H9 (cell line): ENCODE data around the gene ATRNL1. TPM values are rescaled to one million over a fixed set of nuclear protein-coding genes. Genes with fewer than 3 reads are reported as not detected.

ENCODE experiments used
- DNase-seq: peaks from one replicate; pipeline ENCODE4 v3.0.0-alpha.2; 2017
- H2AFZ ChIP-seq: one replicate; pipeline ENCODE4 v1.6.1; 2013; ENCODE audit warnings: mild to moderate bottlenecking, low read length, control low read depth, moderate library complexity
- H2AK5ac ChIP-seq: 2 replicates; pipeline ENCODE4 v1.6.1; 2013; ENCODE audit warnings: low read length, control low read depth, mixed read lengths; ENCODE audit not compliant: insufficient read length
- H2BK120ac ChIP-seq: one replicate; pipeline ENCODE4 v1.6.1; 2013; ENCODE audit warnings: low read depth, mild to moderate bottlenecking, low read length, control low read depth, inconsistent platforms; ENCODE audit not compliant: poor library complexity, severe bottlenecking
- H2BK12ac ChIP-seq: 2 replicates; pipeline ENCODE4 v1.6.1; 2013; ENCODE audit warnings: low read length, control low read depth, mixed read lengths, low read depth; ENCODE audit not compliant: insufficient read length
- H2BK15ac ChIP-seq: 2 replicates; pipeline ENCODE4 v1.6.1; 2013; ENCODE audit warnings: low read depth, low read length, control low read depth
- H2BK20ac ChIP-seq: one replicate; pipeline ENCODE4 v1.6.1; 2013; ENCODE audit warnings: low read depth, mild to moderate bottlenecking, low read length, control low read depth, inconsistent platforms; ENCODE audit not compliant: poor library complexity, severe bottlenecking
- H2BK5ac ChIP-seq: 2 replicates; pipeline ENCODE4 v1.6.1; 2013; ENCODE audit warnings: low read length, control low read depth, mixed read lengths; ENCODE audit not compliant: insufficient read length
- H3K14ac ChIP-seq: 2 replicates; pipeline ENCODE4 v1.6.1; 2013; ENCODE audit warnings: low read length, control low read depth; ENCODE audit not compliant: insufficient read depth
- H3K18ac ChIP-seq: 2 replicates; pipeline ENCODE4 v1.6.1; 2013; ENCODE audit warnings: low read depth, mild to moderate bottlenecking, mixed read lengths, low read length, control low read depth; ENCODE audit not compliant: insufficient read length
- H3K23ac ChIP-seq: 2 replicates; pipeline ENCODE4 v1.6.1; 2013; ENCODE audit warnings: low read length, control low read depth, mixed read lengths, low read depth; ENCODE audit not compliant: insufficient read length
- H3K23me2 ChIP-seq: 2 replicates; pipeline ENCODE4 v1.6.1; 2013; ENCODE audit warnings: low read depth, mild to moderate bottlenecking, mixed read lengths, low read length, control low read depth; ENCODE audit not compliant: insufficient read length, poor library complexity, severe bottlenecking
- H3K27ac ChIP-seq: 2 replicates; pipeline ENCODE4 v1.5.1; 2013; ENCODE audit warnings: low read length, control low read depth, mixed read lengths, low read depth; ENCODE audit not compliant: insufficient read length
- H3K27me3 ChIP-seq: 2 replicates; pipeline ENCODE4 v1.6.1; 2013; ENCODE audit warnings: low read length, control low read depth, inconsistent platforms; ENCODE audit not compliant: insufficient read depth
- H3K4ac ChIP-seq: 2 replicates; pipeline ENCODE4 v1.6.1; 2013; ENCODE audit warnings: low read depth, mild to moderate bottlenecking, control low read depth, inconsistent platforms, low read length, moderate library complexity
- H3K4me1 ChIP-seq: 2 replicates; pipeline ENCODE4 v1.6.1; 2013; ENCODE audit warnings: low read length, control low read depth, inconsistent platforms; ENCODE audit not compliant: insufficient read depth
- H3K4me2 ChIP-seq: 2 replicates; pipeline ENCODE4 v1.6.1; 2013; ENCODE audit warnings: low read length, control low read depth, mixed read lengths; ENCODE audit not compliant: insufficient read length, insufficient read depth
- H3K56ac ChIP-seq: 2 replicates; pipeline ENCODE4 v1.6.1; 2013; ENCODE audit warnings: low read depth, mild to moderate bottlenecking, mixed read lengths, low read length, control low read depth; ENCODE audit not compliant: insufficient read length
- H3K79me1 ChIP-seq: 2 replicates; pipeline ENCODE4 v1.6.1; 2013; ENCODE audit warnings: low read depth, mild to moderate bottlenecking, moderate library complexity, low read length, control low read depth, inconsistent platforms; ENCODE audit not compliant: insufficient read depth, poor library complexity, severe bottlenecking
- H3K79me2 ChIP-seq: 2 replicates; pipeline ENCODE4 v1.6.1; 2013; ENCODE audit warnings: low read length, control low read depth, inconsistent platforms; ENCODE audit not compliant: insufficient read depth
- H3K9ac ChIP-seq: 2 replicates; pipeline ENCODE4 v1.6.1; 2013; ENCODE audit warnings: low read length, control low read depth, mixed read lengths; ENCODE audit not compliant: insufficient read length; ENCODE audit errors: extremely low read depth
- H3K9me3 ChIP-seq: one replicate; pipeline ENCODE4 v1.6.1; 2013; ENCODE audit warnings: low read depth, low read length, inconsistent platforms; ENCODE audit not compliant: control insufficient read depth
- H3T11ph ChIP-seq: one replicate; pipeline ENCODE4 v1.6.1; 2013; ENCODE audit warnings: mild to moderate bottlenecking, low read length, control low read depth, inconsistent platforms
- H4K20me1 ChIP-seq: one replicate; pipeline ENCODE4 v1.6.1; 2013; ENCODE audit not compliant: control insufficient read depth, insufficient read length, insufficient read depth
- H4K5ac ChIP-seq: 2 replicates; pipeline ENCODE4 v1.6.1; 2013; ENCODE audit warnings: low read depth, mild to moderate bottlenecking, mixed read lengths, low read length, control low read depth; ENCODE audit not compliant: insufficient read length
- H4K8ac ChIP-seq: replicated peaks from 2 replicates; pipeline ENCODE4 v1.6.1; 2013; ENCODE audit warnings: low read length, control low read depth, mixed read lengths, low read depth; ENCODE audit not compliant: insufficient read length
- H4K91ac ChIP-seq: 2 replicates; pipeline ENCODE4 v1.6.1; 2013; ENCODE audit warnings: low read depth, mild to moderate bottlenecking, moderate library complexity, mixed read lengths, low read length, control low read depth; ENCODE audit not compliant: insufficient read length
- H3K27ac Mint-ChIP-seq, 3 experiments: 2 replicates in 2 of 3; 3 replicates in 1 of 3; pipeline ENCODE4 v1.8.0; 2020 to 2021; ENCODE audit warnings: mixed read lengths in 3 of 3, mild to moderate bottlenecking in 1 of 3, moderate library complexity in 1 of 3
- H3K27me3 Mint-ChIP-seq: 2 replicates; pipeline ENCODE4 v1.8.0; 2021; ENCODE audit warnings: low read depth, mild to moderate bottlenecking, moderate library complexity, mixed read lengths
- H3K36me3 Mint-ChIP-seq, 3 experiments: 2 replicates in 2 of 3; 3 replicates in 1 of 3; pipeline ENCODE4 v1.8.0; 2020 to 2021; ENCODE audit warnings: low read depth in 3 of 3, mixed read lengths in 3 of 3; ENCODE audit not compliant: insufficient read depth in 1 of 3
- H3K4me1 Mint-ChIP-seq, 2 experiments: 2 replicates each; pipeline ENCODE4 v1.8.0; 2020; ENCODE audit warnings: mixed read lengths in 2 of 2
- H3K4me3 Mint-ChIP-seq, 2 experiments: 2 replicates in 1 of 2; 3 replicates in 1 of 2; pipeline ENCODE4 v1.8.0; 2020 to 2021; ENCODE audit warnings: mild to moderate bottlenecking in 2 of 2, mixed read lengths in 2 of 2, moderate library complexity in 1 of 2
- H3K9me3 Mint-ChIP-seq, 2 experiments: 2 replicates in 1 of 2; 3 replicates in 1 of 2; pipeline ENCODE4 v1.8.0; 2020; ENCODE audit warnings: mild to moderate bottlenecking in 2 of 2, mixed read lengths in 2 of 2, moderate library complexity in 1 of 2
- total RNA-seq: library from RNA; stranded (reverse); gene quantifications from 2 replicates; pipeline ENCODE4 v1.2.1, GENCODE V29; 2021
- TF ChIP-seq, protein P1 (sequence below): fragments of 200-600 bp; sonication (generic); conservative IDR thresholded peaks from 3 replicates; pipeline ENCODE4 v1.8.0; 2021; ENCODE audit warnings: antibody characterized with exemption, mild to moderate bottlenecking

Gene ATRNL1
- total RNA-seq, 1 experiment from 2014 or later = 9.2 TPM

DNA sequence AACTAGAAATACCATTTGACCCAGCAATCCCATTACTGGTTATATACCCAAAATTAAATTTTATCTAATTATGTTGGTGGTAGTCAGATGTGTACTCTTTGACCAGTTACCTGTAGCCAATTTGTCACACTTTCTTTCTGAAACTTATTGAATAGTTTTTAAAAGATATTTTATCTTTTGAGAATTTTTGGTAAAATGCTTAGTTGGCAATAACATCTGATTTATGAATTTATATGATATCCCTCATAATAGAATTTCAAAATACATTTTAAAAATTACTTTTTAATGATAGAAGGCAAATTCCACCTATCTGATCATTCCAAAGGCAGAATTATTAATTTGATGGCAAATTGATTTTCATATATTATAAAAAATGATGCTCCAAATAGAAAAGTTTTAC lies 569.3 kb downstream of the ATRNL1 start:
- Histone ChIP-seq H4K91ac (no peak overlapping the region), H3K79me2 (no peaks in the 10 kb centered on the region), H3K18ac (no peak overlapping the region), H3K4me2 (no peak overlapping the region), H3K9ac (no peak overlapping the region), H2AFZ (no peak overlapping the region), H2AK5ac (no peak overlapping the region), H3K4ac (no peak overlapping the region), H2BK15ac (no peak overlapping the region), H3K4me1 (no peaks in the 10 kb centered on the region), H3K23ac (no peak overlapping the region), H3K56ac (no peak overlapping the region), H2BK5ac (no peak overlapping the region), H2BK120ac (no peak overlapping the region), H3K79me1 (no peaks in the 10 kb centered on the region), H2BK20ac (no peak overlapping the region), H4K20me1 (no peaks in the 10 kb centered on the region), H4K5ac (no peak overlapping the region), H3K27ac (no peak overlapping the region), H3K27me3 (no peaks in the 10 kb centered on the region), H3K14ac (no peak overlapping the region), H4K8ac (no peak overlapping the region), H3T11ph (no peak overlapping the region), H3K9me3 (no peaks in the 10 kb centered on the region), H2BK12ac (no peak overlapping the region), H3K23me2 (no peaks in the 10 kb centered on the region)
- H3K27ac Mint-ChIP-seq = no peak overlapping the region
- no peaks in the 10 kb centered on the region for H3K9me3 Mint-ChIP-seq
- no peak for DNase-seq
- H3K36me3 Mint-ChIP-seq = no peaks in the 10 kb centered on the region
- no peak overlapping the region for H3K4me3 Mint-ChIP-seq
- H3K27me3 Mint-ChIP-seq = no peaks in the 10 kb centered on the region
- TF ChIP-seq, protein P1, sequence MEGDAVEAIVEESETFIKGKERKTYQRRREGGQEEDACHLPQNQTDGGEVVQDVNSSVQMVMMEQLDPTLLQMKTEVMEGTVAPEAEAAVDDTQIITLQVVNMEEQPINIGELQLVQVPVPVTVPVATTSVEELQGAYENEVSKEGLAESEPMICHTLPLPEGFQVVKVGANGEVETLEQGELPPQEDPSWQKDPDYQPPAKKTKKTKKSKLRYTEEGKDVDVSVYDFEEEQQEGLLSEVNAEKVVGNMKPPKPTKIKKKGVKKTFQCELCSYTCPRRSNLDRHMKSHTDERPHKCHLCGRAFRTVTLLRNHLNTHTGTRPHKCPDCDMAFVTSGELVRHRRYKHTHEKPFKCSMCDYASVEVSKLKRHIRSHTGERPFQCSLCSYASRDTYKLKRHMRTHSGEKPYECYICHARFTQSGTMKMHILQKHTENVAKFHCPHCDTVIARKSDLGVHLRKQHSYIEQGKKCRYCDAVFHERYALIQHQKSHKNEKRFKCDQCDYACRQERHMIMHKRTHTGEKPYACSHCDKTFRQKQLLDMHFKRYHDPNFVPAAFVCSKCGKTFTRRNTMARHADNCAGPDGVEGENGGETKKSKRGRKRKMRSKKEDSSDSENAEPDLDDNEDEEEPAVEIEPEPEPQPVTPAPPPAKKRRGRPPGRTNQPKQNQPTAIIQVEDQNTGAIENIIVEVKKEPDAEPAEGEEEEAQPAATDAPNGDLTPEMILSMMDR = no peak
- no peaks in the 10 kb centered on the region for H3K4me1 Mint-ChIP-seq
